ENCODE results near the gene AXL.
A peak's percentile ranks its signal among the peaks of the same experiment; 100 is the strongest.
"Not testable (repeated sequence)": the region's sequence is repeated elsewhere in the genome, so short reads cannot be mapped to it uniquely, and the experiment has no call there.

Gene AXL

DNA sequence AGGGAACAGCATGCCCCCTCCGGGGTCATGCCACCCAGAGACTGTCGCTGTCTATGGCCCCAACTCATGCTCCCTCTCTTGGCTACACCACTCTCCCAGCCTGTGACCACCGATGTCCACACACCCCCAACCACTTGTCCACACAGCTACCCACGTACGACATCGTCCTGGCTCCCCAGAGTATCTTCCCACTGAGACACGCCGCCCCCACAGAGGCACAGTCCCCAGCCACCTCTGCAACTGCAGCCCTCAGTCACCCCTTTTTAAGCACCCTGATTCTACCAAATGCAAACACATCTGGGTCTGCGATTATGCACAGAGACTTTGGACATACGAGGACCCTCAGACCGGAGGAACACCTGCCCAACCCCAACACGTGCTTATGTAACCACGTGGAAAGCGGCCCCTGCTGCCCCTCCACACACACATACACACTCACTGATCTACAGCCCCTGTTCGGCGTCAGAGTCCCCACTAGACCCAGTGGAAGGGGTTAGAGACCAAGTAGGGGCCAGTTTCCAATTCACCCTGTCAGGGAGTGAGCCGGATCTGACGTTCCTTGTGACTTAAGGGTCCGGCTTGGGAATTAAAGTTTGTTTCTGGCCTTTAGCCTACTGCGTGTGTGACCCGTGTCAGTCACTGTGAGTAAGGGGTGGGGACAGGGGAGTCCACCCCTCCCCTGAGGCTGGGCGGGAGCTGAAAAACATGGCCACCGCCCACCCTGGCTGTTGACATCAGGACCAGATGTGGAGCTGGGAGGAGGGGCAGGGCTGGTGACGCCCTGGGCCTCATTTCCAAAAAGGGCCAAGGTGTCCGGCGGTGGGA, 11.9 kb upstream of the AXL start:
- no peak for DNase-seq (ENCODE audit: low spot score)

DNA sequence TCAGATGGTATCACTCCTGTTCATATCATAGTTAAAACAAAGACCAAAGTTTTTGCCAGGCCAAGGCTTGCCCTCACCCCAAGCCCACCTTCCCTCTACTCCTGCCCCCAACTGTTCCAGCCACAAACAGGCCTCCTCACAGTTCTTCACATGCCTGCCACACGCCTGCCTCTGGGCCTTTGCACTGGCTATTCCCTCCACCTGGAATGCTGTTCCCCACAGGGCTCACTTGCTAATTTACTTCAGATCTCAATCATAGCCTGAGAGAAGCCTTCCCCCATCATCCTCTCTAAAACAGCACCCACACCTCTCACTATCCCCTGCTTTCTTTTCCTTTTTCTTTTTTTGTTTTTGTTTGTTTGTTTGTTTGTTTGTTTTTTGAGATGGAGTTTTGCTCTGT, 4.9 kb upstream of the AXL start:
- no peak for DNase-seq (ENCODE audit: low spot score)

DNA sequence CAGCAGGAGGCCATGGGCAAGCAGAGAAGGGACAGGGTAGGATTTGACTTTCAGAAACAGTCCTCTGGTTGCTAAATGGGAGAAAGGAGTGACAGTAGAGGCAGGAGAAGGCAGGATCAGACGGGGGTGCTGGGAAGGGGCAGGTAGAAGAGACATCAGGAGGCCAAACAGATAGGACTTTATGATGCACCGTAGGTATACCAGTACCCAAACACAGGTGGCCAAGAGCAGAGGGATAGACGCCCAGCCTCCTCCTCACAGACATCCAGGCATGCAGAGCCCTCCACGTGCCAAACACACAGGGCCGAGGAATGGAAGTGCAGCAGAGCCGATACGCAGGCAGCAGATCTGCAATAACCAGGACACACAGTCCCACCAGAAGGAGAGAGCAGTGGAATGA, 1.3 kb upstream of the AXL start:
- DNase-seq (ENCODE audit: low spot score): no peak

DNA sequence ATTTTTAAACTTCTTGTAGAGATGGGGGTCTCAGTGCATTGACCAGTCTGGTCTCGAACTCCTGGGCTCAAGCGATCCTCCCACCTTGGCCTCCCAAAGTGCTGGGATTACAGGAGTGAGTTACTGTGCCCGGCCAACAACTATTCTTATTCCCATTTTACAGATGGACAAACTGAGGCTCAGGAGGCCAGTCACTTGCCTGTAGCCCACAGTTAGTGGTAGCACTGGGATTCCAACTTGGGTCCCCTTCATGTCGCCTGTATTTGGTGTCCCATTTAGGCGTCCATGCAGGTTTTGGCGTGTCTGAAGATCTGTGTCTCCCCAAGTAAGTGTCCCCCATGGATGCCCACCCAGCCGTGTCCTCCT, 791 bp upstream of the AXL start:
- DNase-seq (ENCODE audit: low spot score): no peak

DNA sequence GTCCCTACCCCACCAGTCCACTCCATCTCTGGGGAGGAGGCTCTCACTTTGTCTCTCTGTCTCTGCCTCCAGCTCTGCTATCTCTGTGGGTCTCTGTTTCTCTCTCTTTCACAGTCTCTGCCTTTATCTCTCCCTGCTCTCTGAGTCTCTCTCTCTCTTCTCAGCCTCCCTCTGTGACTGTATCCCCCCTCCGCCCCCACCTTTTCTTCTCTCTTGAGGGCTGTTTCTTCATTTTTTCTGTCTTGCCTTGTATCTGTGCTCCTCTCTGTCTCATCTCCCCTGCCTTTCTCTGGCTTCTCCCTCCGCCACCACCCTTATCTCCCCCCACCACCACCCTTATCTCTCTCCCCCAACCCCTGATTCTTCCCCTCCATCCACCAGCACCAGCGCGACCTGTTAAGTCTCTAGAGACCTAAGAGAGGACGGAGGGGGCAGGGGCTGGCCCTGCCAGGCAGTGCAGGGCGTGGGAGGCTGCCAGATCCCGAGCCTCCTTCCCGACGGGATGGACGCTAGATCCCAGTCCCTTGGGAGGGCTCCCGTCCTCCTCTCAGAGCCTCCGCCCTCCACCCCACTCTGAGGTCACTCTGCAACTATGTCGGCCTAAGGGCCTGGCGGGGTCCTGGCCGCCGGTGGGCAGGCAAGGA, 1.0 kb downstream of the AXL start:
- no peak for DNase-seq (ENCODE audit: low spot score)

DNA sequence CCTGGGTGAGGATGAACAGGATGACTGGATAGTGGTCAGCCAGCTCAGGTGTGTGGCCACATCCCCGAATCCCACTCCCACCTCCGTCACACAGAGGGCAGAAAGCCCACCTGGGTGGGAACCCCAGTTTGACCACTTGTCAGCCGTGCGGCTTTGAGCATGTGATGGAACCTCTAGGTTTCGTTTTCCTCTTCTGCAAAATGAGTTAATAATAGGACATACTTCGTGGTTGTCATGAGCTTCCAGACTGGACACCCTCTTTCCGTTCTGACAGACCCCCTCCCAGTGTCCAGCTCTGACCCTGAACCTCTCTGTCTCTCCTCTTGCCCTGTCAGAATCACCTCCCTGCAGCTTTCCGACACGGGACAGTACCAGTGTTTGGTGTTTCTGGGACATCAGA, 1.8 kb downstream of the AXL start:
- DNase-seq (ENCODE audit: low spot score): no peak

DNA sequence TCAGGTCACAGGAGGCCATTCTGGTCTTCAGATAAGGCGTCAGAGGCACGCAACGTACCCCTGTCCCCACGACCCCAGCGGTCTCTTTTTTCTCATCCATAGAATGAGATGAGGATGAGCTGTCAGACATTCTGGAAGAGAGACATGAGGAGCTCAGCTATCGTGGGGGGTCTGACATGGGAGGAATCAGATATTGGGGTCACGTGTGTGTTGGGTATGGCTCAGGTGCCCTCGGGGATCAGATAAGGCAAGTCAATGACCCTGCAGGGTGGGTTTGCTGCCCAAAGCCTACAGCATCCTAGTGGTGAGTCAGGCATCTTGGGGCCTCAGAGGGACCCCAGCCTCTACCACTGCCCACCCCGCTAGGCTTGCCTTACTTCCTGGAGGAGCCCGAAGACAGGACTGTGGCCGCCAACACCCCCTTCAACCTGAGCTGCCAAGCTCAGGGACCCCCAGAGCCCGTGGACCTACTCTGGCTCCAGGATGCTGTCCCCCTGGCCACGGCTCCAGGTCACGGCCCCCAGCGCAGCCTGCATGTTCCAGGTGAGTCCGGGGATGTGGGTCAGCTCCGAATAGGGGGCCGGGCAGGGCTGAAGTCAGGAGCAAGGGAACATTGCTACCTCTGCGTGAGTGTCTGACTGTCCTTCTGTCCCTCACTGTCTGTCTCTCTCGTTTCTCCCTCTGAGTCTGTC, 2.6 kb downstream of the AXL start:
- no peak for DNase-seq (ENCODE audit: low spot score)

DNA sequence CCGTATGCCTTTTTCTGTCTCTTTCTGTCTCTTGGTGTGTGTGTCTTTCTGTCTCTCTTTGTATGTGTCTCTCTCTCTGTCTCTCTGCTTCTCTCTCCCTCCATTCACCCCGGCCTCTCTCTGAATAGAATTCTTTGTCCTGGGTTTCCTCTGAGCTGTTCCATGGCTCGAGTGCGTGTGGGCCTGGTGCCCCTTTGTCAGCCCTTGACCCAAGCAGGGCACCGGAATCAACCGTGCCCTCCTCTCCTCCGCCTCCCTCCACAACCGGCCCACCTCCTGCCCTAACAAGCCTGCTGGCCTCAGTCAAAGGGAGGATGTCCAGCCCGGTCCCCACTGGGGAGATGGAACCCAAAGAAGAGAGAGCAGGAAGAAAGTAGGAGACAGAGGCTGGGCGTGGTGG, 3.2 kb downstream of the AXL start:
- DNase-seq (ENCODE audit: low spot score): no peak

DNA sequence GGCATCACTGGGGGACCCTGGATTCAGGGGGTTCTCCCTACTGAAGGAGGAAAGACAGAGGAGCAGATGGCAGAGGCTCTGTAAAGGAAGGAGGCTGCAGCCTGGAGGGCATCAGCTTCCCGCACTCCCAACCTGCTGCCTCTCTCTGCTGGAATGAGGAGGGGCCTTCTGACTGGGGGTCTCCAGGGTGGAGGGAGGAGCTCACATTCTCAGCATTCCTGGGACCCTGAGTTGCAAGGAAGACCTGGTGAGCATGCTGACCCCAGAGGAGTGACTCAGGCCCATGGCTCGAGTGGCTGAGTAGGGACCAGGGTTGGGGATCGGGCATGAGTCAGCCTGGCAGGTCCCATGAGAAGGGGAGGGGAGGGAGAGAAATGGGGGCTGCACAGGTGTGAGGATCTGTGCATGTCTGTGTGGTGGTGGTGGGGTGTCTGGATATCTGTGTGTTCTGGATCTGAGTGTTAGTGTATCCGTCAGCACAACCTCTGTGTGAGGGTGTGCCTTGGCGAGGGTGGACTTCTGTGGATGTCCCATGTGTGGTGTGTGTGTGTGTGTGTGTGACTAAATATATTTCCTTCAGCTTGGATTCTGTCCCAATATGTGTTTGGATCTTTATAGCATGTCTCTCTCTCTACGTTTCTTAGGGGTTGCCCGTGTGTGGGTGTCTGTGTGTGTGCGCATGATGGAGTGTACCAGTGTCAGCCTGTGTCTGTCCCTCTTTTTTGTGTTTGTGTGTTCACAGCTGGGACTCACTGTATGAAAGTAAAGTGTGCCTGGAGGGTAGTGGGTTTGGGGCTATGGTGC, 4.6 kb downstream of the AXL start:
- no peak for DNase-seq (ENCODE audit: low spot score)

DNA sequence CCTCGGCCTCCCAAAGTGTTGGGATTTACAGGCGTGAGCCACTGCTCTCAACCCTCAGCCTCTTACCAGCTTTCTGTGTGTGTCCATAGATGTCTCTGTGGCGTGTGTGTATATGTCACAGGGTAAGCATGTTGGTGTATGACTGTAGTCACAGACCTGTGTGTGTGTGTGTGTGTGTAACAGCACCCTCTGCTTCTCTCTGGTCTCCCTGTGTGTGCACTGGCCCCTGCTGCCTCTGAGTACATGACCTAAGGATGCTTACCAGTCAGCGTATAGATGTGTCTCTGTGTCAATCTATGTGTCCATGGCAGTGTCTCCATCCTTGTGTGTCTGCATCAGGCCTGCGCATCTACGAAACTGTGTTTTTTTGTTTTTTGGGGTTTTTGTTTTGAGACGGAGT, 5.6 kb downstream of the AXL start:
- DNase-seq (ENCODE audit: low spot score): no peak

DNA sequence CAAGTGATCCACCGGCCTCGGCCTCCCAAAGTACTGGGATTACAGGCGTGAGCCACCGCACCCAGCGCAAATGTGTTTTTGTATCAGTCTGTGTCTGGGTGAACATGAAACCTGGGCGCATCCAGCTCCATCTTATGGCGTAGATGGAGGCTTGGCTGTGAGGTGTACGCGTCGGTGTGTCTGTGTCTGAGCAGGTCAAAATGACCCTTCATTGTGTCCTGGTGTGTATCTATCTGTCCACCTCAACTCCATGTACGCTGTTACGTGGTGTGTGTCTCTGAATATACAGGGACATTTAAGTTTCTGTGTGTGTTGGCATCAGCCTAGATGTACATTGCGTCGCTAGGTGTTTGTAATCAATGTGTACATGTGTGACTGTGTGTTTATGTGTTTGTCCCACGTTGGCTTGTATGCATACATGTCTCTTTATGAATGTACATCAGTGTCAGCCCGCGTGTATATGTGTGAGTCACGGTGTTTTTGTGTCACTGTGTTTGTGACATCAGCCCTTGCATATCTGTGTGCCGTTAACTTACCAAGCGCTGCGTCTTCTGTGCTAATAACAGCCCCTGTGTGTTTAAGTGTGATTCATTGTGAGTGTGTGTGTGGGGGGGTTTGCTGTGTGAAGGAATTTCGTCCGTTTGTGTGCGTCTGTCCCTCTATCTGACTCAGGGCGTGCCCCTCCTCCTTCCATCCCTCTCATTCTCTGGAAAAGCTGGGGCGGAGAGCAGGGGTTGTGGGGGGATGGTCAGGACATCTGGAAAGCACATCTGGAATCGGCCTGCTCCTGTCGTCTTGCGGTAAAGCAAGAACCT, 6.4 kb downstream of the AXL start:
- peak; percentile 60 for DNase-seq (ENCODE audit: low spot score)

DNA sequence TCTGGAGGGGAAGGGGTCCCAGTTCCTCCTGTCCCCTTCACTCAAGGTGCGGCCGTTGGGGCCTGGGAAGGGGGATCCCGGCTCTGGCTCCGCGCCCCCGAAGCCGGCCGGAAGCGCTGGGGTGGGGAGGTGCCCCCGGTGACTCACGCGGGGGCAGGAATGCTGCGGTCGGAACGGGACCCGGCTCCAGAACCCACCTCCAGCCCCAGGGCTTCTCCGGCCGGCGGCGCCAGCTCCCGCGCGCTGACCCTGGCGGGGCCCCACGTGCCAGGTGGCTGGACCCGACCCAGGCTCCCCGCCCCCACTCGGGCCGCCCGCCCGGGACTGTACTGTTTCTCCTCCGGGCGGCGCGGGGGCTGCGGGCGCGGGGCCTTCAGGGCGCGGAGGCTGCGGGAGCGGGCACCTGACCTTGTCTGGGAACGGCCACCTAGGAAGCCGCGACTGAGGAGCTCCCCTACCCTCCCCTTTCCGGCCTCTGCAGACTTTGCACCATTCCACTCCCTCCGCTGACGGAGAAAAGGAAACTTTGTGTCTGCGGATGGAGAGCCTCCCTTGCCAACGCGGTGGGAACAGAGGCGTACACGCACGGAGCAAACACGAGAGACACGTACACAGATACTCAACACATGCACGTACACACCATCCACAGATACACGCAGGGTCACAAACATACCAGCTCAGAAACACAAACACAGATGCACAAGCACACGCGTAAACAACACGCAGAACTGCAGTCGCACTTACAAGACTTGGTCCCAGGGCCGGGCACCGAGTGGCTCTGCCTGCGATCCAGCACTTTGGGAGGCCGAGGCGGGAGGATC, 7.2 kb downstream of the AXL start:
- peak; percentile 10 for DNase-seq (ENCODE audit: low spot score)

DNA sequence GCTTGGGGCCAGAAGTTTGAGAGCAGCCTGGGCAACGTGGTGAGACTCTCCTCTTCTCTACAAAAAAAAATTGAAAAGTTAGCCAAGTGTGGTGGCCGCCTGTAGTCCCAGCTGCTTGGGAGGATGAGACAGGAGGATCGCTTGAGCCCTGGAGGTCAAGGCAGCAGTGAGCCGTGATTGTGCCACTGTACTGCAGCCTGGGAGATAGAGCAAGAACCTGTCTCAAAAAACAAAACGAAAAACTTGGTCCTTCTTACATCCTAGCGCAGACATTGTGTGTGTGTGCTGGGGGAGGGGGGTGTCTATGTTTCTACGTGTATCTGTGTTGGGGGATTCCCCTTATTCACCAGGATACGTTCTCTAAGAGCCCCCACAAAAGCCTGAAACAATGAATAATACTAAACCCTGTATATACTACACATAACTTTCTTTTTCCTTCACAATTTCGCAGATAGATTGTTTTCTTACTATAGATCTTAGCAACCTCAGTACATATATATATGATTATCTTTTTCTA, 7.9 kb downstream of the AXL start:
- no peak for DNase-seq (ENCODE audit: low spot score)

DNA sequence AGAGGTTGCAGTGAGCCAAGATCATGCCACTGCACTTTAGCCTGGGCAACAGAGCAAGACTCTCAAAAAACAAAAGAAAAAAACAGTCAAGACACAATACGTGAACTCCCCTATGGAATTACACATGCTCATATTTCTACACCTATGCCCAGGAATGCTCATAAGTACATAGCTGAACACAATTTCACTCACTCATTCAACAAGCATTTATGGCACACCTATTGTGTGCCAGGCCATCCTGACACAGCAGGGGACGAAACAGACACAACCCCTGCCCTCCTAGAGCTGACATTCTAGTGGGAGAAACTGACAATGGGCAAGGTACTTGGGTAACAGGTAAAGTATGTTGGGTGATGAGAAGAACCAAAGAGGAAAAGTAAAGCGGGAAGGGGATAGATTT, 9.5 kb downstream of the AXL start:
- DNase-seq (ENCODE audit: low spot score): no peak

DNA sequence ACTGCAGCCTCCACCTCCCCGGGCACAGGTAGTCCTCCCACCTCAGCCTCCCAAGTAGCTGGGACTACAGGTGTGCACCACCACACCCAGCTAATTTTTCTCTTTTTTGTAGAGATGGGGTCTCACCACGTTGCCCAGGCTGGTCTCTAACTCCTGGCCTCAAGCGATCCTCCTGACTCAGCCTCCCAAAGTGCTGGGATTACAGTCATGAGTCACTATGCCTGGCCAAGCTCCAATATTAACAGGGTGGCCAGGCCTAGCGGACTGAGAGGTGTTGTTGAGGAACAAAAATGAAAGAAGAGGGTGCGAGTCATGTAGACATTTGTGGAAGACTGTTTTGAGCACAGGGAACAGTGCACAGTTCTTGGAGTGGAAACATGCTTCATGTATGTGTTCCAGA, 10.3 kb downstream of the AXL start:
- not testable (repeated sequence) for DNase-seq (ENCODE audit: low spot score)

DNA sequence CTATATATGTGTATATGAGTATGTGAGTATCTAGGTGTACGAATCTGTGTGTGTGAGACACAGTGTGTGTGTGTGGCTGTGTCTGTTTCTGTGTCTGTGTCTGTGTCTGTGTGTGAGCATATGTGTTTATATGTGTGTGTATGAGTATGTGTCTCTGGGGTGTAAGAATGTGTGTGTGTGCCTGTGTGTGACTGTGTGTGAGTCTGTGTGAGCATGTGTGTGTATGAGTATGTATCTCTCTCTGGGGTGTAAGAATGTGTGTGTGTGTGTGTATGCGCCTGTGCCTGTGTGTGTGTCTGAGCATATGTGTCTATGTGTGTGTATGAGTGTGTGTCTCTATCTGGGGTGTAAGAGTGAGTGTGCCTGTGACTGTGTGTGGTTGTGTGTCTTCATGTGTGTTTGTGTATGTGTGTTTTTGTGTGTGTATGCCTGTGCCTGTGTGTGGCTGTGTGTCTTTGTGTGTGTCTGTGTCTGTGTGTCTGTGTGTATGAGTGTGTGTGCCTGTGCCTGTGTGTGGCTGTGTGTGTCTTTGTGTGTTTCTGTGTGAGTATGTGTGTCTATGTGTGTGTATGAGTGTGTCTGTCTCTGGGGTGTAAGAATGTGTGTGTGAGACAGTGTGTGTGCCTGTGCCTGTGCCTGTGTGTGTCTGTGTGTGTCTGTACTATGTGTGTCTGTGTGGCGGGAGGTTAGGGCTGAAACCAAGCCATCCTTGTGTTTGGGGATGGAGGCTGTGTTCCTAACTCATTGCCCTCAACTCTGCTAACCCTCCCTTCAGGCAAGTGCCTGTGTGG, 11.2 kb downstream of the AXL start:
- no peak for DNase-seq (ENCODE audit: low spot score)

DNA sequence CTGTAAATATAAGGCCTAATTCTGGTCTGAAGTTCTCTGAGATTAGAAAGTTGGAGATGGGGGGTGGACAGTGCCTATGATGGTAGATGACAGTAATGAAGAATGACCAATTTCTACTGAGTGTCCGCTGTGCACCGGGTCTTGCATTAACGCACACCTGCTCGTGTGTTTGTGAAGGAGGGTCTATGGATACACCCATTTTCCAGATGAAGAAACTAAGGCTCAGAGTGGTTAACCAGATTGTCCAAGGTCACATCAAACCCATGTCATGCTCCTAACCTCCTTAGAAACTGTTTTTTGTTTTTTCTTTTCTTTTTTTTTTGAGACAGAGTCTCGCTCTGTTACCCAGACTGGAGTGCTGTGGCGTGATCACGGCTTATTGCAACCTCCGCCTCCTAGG, 13.7 kb downstream of the AXL start:
- DNase-seq (ENCODE audit: low spot score): no peak

DNA sequence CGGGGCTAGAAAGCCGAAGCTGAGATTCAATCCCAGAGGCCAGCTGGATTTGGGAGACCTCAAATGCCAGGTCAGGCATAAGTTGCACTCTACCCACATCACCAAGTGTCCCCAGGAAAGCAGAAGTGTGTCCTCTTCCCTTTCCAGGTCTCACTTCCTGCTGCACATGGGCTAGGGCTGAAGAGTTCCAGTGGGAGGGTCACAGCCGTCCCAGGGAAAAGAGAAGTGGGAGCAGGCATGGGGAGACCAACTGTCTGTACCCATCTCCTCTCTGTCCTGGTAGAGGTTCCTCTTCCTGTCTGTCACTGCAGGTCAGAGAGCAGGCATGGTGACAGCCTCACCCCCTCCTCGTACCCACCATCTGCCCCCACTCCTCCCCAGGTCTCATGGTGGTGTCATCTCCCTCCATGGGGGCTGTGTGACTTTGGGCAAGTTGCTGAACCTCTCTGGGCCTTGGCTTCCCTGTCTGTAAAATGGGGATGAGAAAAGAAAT, 14.8 kb downstream of the AXL start:
- DNase-seq (ENCODE audit: low spot score): no peak

DNA sequence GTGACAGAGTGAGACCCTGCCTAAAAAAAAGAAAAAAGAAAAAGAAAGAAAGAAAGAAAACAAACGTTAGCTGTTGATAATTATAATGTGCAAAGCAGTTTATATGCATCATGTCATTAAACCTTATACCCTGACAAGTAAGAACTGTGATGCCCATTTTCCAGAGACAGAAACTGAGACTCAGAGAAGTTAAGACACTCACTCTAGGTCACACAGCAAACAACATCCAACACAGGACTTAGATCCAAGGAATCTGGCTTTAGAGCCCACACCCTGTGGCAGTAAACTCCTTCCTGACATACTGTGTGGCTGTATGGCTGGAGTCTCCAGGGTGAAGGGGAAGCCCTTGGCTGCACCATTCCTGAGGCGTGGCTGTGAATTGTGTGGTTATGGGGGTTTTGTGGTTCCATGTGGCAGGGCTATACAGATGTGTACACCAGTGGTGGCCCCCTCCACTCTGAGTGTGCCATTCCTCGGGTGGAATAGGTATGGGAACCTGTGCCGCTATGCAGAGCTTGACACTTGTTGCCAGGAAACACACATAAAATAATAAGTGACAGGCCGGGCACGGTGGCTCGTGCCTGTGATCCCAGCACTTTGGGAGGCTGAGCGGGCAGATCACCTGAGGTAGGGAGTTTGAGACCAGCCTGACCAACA, 15.6 kb downstream of the AXL start:
- no peak for DNase-seq (ENCODE audit: low spot score)
